GM13977 (cell line): ENCODE measurements around the gene INSC.

Experiments used
- DNase-seq: peaks from one replicate; pipeline ENCODE4 v3.0.0; 2012; ENCODE audit warnings: low spot score
- in situ Hi-C: fragments of 300-500 bp; cut with MboI; formaldehyde crosslinking; loops from one replicate; pipeline ENCODE4 v1.12.0; 2022; ENCODE audit warnings: low sequenced_read_pairs, low pct_unique_long_range_greater_than_20kb, mixed read lengths, inconsistent platforms; ENCODE audit not compliant: unreplicated experiment
- TF ChIP-seq, protein P1 (sequence below): IDR thresholded peaks from 2 replicates; pipeline ENCODE4 v1.5.1; 2012; ENCODE audit warnings: mild to moderate bottlenecking, control low read depth; ENCODE audit not compliant: insufficient read depth; ENCODE audit errors: extremely low read depth, missing control alignments

Gene INSC

DNA sequence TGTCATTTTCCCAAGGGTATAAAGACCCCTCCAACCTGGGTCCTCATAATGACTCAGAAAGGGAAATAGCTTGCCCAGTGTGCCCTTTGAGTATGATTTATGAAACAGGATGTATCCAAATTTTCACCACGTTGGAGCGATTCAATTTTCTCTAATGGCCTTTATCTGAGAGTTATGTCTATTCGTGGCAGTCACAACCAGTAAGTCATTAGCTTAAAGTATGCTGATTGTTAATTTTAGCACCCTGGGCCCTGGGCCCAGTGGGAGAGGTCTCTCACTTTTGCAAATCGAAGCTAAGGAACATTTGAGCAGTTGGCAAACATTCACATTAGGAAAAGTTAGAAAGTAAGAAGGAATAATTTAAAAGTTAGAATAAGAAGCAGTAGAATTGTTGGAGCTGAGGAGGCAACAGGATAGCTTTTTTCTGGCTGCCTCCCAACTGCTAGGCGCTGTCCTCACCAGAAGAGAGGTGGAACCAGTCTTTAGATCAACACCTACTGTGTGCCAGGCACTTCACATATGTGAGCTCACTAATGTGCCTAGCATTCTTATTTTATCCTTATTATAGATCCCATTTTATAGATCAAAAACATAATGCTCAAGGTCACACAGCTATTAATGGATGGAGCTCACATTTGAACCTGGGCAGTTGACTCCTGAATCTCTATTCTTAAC, 24.5 kb downstream of the INSC start:
- in situ Hi-C loops: no loop called here
- TF ChIP-seq, protein P1, sequence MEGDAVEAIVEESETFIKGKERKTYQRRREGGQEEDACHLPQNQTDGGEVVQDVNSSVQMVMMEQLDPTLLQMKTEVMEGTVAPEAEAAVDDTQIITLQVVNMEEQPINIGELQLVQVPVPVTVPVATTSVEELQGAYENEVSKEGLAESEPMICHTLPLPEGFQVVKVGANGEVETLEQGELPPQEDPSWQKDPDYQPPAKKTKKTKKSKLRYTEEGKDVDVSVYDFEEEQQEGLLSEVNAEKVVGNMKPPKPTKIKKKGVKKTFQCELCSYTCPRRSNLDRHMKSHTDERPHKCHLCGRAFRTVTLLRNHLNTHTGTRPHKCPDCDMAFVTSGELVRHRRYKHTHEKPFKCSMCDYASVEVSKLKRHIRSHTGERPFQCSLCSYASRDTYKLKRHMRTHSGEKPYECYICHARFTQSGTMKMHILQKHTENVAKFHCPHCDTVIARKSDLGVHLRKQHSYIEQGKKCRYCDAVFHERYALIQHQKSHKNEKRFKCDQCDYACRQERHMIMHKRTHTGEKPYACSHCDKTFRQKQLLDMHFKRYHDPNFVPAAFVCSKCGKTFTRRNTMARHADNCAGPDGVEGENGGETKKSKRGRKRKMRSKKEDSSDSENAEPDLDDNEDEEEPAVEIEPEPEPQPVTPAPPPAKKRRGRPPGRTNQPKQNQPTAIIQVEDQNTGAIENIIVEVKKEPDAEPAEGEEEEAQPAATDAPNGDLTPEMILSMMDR: no peak
- DNase-seq: no peak

DNA sequence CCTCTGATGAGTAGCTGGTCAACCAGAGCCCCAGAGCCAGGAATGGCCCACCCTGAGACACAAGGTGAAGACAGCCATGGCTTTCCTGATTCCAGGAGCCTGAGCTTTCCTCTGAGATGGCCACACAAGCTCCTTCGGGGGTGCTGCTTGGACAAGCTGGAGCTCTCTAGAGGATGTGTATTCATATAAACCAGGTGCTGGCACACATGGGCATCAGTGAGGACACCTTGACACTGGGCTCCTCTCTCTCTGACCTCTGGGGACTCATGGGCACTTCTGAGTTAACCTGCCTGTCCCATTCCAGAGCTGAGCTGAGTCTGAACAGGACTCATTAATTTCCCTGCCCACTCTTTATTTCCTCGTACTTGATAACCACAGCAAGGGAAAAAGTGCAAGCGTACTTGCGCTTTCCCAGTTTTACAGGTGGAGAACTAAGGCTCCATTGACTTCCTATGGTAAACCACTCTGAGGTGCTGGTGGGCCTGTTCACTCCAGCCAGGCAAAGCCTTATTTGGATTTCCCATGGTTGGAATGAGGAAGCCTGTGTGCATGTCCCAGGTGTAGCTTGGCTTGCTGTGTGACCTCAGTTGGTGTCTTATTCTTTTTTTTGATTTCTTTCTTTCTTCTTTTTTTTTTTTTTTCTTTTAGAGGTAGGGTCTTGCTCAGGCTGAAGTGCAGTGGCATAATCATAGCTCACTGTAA, 25.4 kb downstream of the INSC start:
- in situ Hi-C loops: no loop called here
- DNase-seq: no peak
- TF ChIP-seq, protein P1: no peak

DNA sequence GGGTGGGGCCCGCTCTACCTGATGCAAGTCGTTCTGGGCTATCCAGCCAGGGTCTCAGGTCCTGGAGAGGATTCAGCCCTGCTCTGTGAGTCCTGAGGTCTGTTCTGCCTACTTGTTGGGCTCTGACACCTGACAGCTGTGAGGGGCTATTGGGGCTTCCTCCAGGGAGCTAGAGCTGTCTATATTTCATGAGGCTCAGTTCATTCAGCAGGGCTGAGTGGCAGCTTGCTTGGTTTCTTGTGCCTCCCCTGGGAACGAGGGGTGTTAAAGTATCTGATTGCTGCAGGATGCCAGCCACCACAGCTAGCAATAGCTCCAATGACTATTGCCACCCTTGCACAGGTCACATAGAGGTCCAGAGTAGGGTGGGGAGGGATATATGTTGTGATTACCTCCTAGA, 26.7 kb downstream of the INSC start:
- no peak for DNase-seq
- in situ Hi-C loops: no loop called here

DNA sequence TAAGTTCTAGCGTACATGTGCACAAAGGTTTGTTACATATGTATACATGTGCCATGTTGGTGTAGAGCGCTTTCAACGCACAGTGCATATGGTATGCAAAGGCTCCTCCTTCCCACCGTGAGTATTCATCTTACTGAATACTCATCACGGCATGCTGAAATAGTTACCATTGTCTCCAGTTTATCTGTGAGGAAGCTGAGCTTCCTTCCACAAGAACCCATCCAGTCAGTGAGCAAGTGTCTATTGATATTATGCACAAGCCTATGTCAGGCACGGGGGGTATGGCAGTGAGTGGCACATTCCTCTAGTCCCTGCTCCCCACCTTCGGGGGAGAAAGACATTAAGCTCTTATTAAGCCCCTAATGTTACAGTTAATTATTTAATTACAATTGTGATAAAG, 28.1 kb downstream of the INSC start:
- DNase-seq: no peak
- TF ChIP-seq, protein P1: no peak
- in situ Hi-C loops: no loop called here

More for the DNA sequence above, 26.7 kb downstream of the INSC start:
- TF ChIP-seq, protein P1: no peak

DNA sequence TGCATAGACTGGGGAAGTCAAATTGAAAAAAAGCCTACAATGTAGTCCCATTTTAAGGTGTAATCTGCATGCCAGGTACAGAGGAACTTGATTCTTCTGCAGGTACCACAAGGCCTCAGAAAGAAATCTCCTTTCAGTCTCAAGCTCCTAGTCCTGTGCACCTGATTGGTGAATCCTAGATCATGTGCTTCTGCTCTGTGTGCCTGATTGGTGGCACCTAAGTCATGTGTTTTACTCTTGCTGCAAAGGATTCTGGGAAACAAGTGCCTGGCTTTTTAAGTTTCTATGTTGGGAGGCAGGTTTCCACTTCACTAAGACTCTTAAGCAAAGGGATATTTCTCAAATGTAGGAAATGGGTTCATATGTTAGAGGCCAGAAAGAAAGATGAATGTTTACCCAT, 29.1 kb downstream of the INSC start:
- in situ Hi-C loops: no loop called here

DNA sequence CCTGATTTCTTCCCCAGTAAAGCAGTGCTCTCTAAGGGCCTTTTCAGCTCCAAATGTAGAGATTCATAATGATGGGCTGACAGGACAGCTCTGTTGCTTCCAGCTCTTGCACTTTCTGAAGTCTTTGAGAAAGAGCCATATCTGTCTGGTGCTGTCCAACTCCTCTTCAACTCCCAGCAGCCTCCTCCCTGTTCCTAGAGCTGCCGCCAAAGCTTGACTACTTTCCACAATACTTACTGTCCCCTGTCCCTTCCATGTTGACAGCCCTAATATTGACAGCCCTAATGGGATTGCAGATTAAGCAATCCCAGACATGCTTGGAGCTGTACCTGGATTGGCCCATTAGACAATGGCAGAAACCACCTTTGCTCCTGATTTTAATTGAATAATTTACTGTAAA, 29.6 kb downstream of the INSC start:
- TF ChIP-seq, protein P1: no peak
- DNase-seq: no peak
- in situ Hi-C loops: no loop called here

More for the DNA sequence above, 29.1 kb downstream of the INSC start:
- no peak for DNase-seq
- TF ChIP-seq, protein P1: no peak
